Prostate gland (tissue), 2 donors: ENCODE results near the gene MMP14. TPM values are rescaled to one million over a fixed set of nuclear protein-coding genes. Genes with fewer than 3 reads are reported as not detected.
A peak's percentile ranks its signal among the peaks of the same experiment; 100 is the strongest.

Experiments used
- DNase-seq: peaks from one replicate; pipeline ENCODE4 v3.0.0-alpha.2; 2019; ENCODE audit warnings: low spot score
- H3K27ac ChIP-seq, 2 donors: fragments of 200-600 bp; sonication (generic); 2 replicates each; pipeline ENCODE4 v1.5.1; 2017 to 2019
- H3K27me3 ChIP-seq: fragments of 200-600 bp; sonication (generic); replicated peaks from 2 replicates; pipeline ENCODE4 v1.5.1; 2019; ENCODE audit not compliant: insufficient read depth
- H3K36me3 ChIP-seq, 2 donors: fragments of 200-600 bp; sonication (generic); 1 replicate in 1 of 2; 2 replicates in 1 of 2; pipeline versions ENCODE4 v1.5.1 to v1.8.1; 2017 to 2019
- H3K4me1 ChIP-seq: fragments of 200-600 bp; sonication (generic); replicated peaks from 2 replicates; pipeline ENCODE4 v1.5.1; 2019
- H3K4me3 ChIP-seq, 2 donors: fragments of 200-600 bp; sonication (generic); 2 replicates each; pipeline ENCODE4 v1.5.1; 2017 to 2019
- H3K9me3 ChIP-seq: fragments of 200-600 bp; sonication (generic); 2 replicates; pipeline ENCODE4 v1.5.1; 2017
- CTCF ChIP-seq, 4 experiments: fragments of 200-600 bp in 2 of 4; fragments of 450-650 bp in 2 of 4; sonication (generic) in 2 of 4; IDR thresholded peaks; 1 replicate in 3 of 4; 2 replicates in 1 of 4; pipeline ENCODE4 v1.5.1; 2016 to 2019; ENCODE audit warnings: antibody characterized with exemption in 4 of 4, mild to moderate bottlenecking in 2 of 4, moderate library complexity in 2 of 4
- POLR2A ChIP-seq: fragments of 450-650 bp; IDR thresholded peaks from one replicate; pipeline ENCODE4 v1.6.1; 2016; ENCODE audit warnings: antibody characterized with exemption, mild to moderate bottlenecking
- POLR2AphosphoS5 ChIP-seq: sonication (generic); formaldehyde crosslinking; IDR thresholded peaks from one replicate; pipeline ENCODE4 v1.6.1; 2017; ENCODE audit warnings: antibody characterized with exemption
- WGBS: methylation state at CpG from one replicate; pipeline ENCODE4 v1.1.5; 2018; 5-methylcytosine and 5-hydroxymethylcytosine counted together
- intact Hi-C: fragments of 100-400 bp; cut with DNase I; formaldehyde crosslinking; loops from one replicate; pipeline ENCODE4 v1.14.2; 2022
- total RNA-seq, 2 donors: library from RNA; depleted of rRNA; stranded (reverse); fragments of >200 nt; gene quantifications; one replicate each; pipeline ENCODE4 v1.1.0, GENCODE V29; 2016

MMP14 gene
- total RNA-seq, 2 donors from 2014 or later = 64.9 to 90.4 TPM

GRCh38 chr14:22844221-22845102 is 8.1 kb downstream of the MMP14 start:
- DNase-seq = no peak
- TF ChIP-seq POLR2AphosphoS5 = no peak
- TF ChIP-seq POLR2A = no peak
- TF ChIP-seq CTCF (IDR thresholded peaks at IDR 0.05) = no peak

DNA sequence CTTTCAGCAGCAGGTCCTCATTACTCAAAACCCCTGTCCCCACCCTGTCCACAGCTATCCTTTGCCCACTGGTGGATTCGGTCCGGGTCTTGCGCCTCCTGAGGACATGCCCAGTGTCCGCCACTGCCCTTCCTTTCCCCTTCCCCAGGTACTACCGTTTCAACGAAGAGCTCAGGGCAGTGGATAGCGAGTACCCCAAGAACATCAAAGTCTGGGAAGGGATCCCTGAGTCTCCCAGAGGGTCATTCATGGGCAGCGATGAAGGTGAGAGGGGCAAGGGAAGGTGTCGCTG is 8.7 kb downstream of the MMP14 start:
- no peak overlapping the region for H3K4me3 ChIP-seq
- H3K9me3 ChIP-seq = no peaks in the 10 kb centered on the region
- intact Hi-C loops = loop anchor here (10.0 kb wide), 1 partner anchor 460 kb away; no protein-coding TSS in a partner anchor
- peaks cover 6% of the 10 kb centered on the region for H3K4me1 ChIP-seq
- WGBS = 88% methylated on average over 9 of the region's 9 CpGs
- no peaks in the 10 kb centered on the region for H3K27me3 ChIP-seq
- no peak for DNase-seq
- no peak overlapping the region for H3K27ac ChIP-seq
- peaks cover 16 to 31% of the 10 kb centered on the region in 2 donors for H3K36me3 ChIP-seq
- TF ChIP-seq CTCF (IDR thresholded peaks at IDR 0.05) = no peak
- no peak for TF ChIP-seq POLR2AphosphoS5
- no peak for TF ChIP-seq POLR2A

More at GRCh38 chr14:22844221-22845102, 8.1 kb downstream of the MMP14 start:
- 88% methylated on average over 22 of the region's 22 CpGs for WGBS
- Histone ChIP-seq H3K4me1 (peaks cover 6% of the 10 kb centered on the region), H3K36me3 (peaks cover 16 to 31% of the 10 kb centered on the region in 2 donors), H3K4me3 (no peak overlapping the region), H3K27me3 (no peaks in the 10 kb centered on the region), H3K27ac (no peak overlapping the region), H3K9me3 (no peaks in the 10 kb centered on the region)
- intact Hi-C loops = loop anchor here (10.0 kb wide), 1 partner anchor 460 kb away; no protein-coding TSS in a partner anchor

DNA sequence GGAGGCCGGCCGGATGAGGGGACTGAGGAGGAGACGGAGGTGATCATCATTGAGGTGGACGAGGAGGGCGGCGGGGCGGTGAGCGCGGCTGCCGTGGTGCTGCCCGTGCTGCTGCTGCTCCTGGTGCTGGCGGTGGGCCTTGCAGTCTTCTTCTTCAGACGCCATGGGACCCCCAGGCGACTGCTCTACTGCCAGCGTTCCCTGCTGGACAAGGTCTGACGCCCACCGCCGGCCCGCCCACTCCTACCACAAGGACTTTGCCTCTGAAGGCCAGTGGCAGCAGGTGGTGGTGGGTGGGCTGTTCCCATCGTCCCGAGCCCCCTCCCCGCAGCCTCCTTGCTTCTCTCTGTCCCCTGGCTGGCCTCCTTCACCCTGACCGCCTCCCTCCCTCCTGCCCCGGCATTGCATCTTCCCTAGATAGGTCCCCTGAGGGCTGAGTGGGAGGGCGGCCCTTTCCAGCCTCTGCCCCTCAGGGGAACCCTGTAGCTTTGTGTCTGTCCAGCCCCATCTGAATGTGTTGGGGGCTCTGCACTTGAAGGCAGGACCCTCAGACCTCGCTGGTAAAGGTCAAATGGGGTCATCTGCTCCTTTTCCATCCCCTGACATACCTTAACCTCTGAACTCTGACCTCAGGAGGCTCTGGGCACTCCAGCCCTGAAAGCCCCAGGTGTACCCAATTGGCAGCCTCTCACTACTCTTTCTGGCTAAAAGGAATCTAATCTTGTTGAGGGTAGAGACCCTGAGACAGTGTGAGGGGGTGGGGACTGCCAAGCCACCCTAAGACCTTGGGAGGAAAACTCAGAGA is 9.6 kb downstream of the MMP14 start:
- Histone ChIP-seq H3K4me3 (no peak overlapping the region), H3K27me3 (no peaks in the 10 kb centered on the region), H3K4me1 (peaks cover 12% of the 10 kb centered on the region), H3K9me3 (no peaks in the 10 kb centered on the region), H3K36me3 (peaks cover 16 to 31% of the 10 kb centered on the region in 2 donors), H3K27ac (peak overlapping the region; percentile 14 to 72)
- DNase-seq = no peak
- intact Hi-C loops = loop anchor here (10.0 kb wide), 1 partner anchor 461 kb away; no protein-coding TSS in a partner anchor
- no peak for TF ChIP-seq POLR2AphosphoS5
- TF ChIP-seq CTCF (IDR thresholded peaks at IDR 0.05) = no peak
- TF ChIP-seq POLR2A = no peak
- 74% methylated on average over 26 of the region's 26 CpGs for WGBS

DNA sequence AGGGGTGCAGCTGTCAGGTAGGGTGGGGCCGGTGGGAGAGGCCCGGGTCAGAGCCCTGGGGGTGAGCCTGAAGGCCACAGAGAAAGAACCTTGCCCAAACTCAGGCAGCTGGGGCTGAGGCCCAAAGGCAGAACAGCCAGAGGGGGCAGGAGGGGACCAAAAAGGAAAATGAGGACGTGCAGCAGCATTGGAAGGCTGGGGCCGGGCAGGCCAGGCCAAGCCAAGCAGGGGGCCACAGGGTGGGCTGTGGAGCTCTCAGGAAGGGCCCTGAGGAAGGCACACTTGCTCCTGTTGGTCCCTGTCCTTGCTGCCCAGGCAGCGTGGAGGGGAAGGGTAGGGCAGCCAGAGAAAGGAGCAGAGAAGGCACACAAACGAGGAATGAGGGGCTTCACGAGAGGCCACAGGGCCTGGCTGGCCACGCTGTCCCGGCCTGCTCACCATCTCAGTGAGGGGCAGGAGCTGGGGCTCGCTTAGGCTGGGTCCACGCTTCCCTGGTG is 10.5 kb downstream of the MMP14 start:
- intact Hi-C loops = loop anchor here (10.0 kb wide), 1 partner anchor 462 kb away; no protein-coding TSS in a partner anchor
- peak overlapping the region; percentile 20 to 72 for H3K27ac ChIP-seq
- no peak for DNase-seq
- 69% methylated on average over 11 of the region's 11 CpGs for WGBS
- H3K9me3 ChIP-seq = no peaks in the 10 kb centered on the region
- H3K4me3 ChIP-seq = no peak overlapping the region
- H3K27me3 ChIP-seq = no peaks in the 10 kb centered on the region
- peaks cover 14 to 31% of the 10 kb centered on the region in 2 donors for H3K36me3 ChIP-seq
- TF ChIP-seq POLR2A (no peak), POLR2AphosphoS5 (no peak), CTCF (IDR thresholded peaks at IDR 0.05) (no peak)
- H3K4me1 ChIP-seq = peaks cover 15% of the 10 kb centered on the region
